Upper lobe of left lung (tissue), 6 donors: ENCODE results near the gene TRAPPC13. TPM values are rescaled to one million over a fixed set of nuclear protein-coding genes. Genes with fewer than 3 reads are reported as not detected.
"Not testable (repeated sequence)": the region's sequence is repeated elsewhere in the genome, so short reads cannot be mapped to it uniquely, and the experiment has no call there.

Experiments used
- ATAC-seq, 2 donors: fragments of 200-7000 bp; cut with Tn5 transposase; one replicate each; pipeline ENCODE4 v1.9.1; 2022; ENCODE audit warnings: mild to moderate bottlenecking in 2 of 2, moderate library complexity in 2 of 2; ENCODE audit not compliant: low FRiP score in 2 of 2
- DNase-seq, 2 donors: peaks; one replicate each; pipeline ENCODE4 v3.0.0-alpha.2; 2019 to 2020
- H3K27ac ChIP-seq, 4 donors: fragments of 200-600 bp; sonication (generic); one replicate each; pipeline ENCODE4 v1.5.1; 2016 to 2019
- H3K27me3 ChIP-seq, 4 donors: fragments of 200-600 bp; sonication (generic); one replicate each; pipeline ENCODE4 v1.5.1; 2017 to 2019
- H3K36me3 ChIP-seq, 4 donors: fragments of 200-600 bp; sonication (generic); one replicate each; pipeline ENCODE4 v1.5.1; 2016 to 2019
- H3K4me1 ChIP-seq, 4 donors: fragments of 200-600 bp; sonication (generic); one replicate each; pipeline ENCODE4 v1.5.1; 2018 to 2019
- H3K4me3 ChIP-seq, 4 donors: fragments of 200-600 bp; sonication (generic); one replicate each; pipeline ENCODE4 v1.5.1; 2017 to 2019; ENCODE audit warnings: mild to moderate bottlenecking in 2 of 4, moderate library complexity in 1 of 4
- H3K9me3 ChIP-seq, 4 donors: fragments of 200-600 bp; sonication (generic); one replicate each; pipeline ENCODE4 v1.5.1; 2018 to 2019
- EP300 ChIP-seq, 4 donors: sonication (generic); formaldehyde crosslinking; IDR thresholded peaks; one replicate each; pipeline ENCODE4 v1.5.1; 2017; ENCODE audit warnings: antibody characterized with exemption in 4 of 4, control low read depth in 2 of 4
- POLR2A ChIP-seq, 4 donors: fragments of 450-650 bp; IDR thresholded peaks; one replicate each; pipeline ENCODE4 v1.5.1; 2016 to 2017; ENCODE audit warnings: antibody characterized with exemption in 4 of 4, mild to moderate bottlenecking in 2 of 4
- POLR2AphosphoS5 ChIP-seq, 2 donors: sonication (generic); formaldehyde crosslinking; IDR thresholded peaks; one replicate each; pipeline ENCODE4 v1.5.1; 2017; ENCODE audit warnings: antibody characterized with exemption in 2 of 2
- WGBS, 2 donors: methylation state at CpG; one replicate each; pipeline ENCODE4 v1.1.5; 2017 to 2018; 5-methylcytosine and 5-hydroxymethylcytosine counted together
- total RNA-seq, 6 donors: library from RNA; depleted of rRNA in 4 of 6; stranded (reverse); fragments of >200 nt in 4 of 6; gene quantifications; one replicate each; pipeline versions ENCODE4 v1.1.0 to v1.2.1, GENCODE V29; 2016 to 2021
- TF ChIP-seq, protein P1 (sequence below), 6 experiments: fragments of 450-650 bp in 4 of 6; fragments of 200-600 bp in 2 of 6; sonication (generic) in 2 of 6; IDR thresholded peaks; one replicate each; pipeline ENCODE4 v1.5.1; 2016 to 2019; ENCODE audit warnings: antibody characterized with exemption in 6 of 6
- donor health status: DM: no; HTN: no; CAD: no; lungs with moderate emphysema.
- donor health status: DM: no; HTN: yes; CAD: no; lungs with severe emphysema.

TRAPPC13 gene
- total RNA-seq, 6 donors from 2014 or later: 16.1 to 27.4 (median 21.8) TPM

DNA sequence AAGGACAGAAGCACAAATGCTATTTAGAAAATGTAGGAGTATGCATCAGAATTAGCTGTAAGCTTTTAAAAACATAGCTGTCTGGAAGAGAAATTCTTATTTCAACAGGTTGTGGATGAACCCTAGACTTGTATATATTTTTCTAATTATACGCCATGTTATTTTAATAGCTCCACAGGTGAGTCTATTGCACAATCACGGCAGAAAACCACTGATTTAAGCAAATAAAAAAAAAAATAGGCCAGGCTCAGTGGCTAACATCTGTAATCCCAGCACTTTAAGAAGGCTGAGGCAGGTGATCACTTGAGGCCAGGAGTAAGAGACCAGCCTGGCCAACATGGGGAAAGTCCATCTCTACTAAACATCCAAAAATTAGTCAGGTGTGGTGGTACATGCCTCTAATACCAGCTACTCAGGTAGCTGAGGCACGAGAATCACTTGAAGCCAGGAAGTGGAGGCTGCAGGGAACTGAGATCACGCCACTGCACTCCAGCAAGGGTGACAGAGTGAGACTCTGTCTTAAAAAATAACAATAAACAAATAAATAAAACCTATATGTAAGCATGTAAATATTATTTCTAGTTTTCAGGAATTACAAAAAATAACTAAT is 12.4 kb upstream of the TRAPPC13 start:
- Histone ChIP-seq H3K36me3 (peaks cover 19 to 91% (median 40%) of the 10 kb centered on the region in 4 donors), H3K27me3 (no peaks in the 10 kb centered on the region), H3K4me1 (peaks cover 0 to 7% (median 0%) of the 10 kb centered on the region in 4 donors), H3K4me3 (no peak overlapping the region), H3K9me3 (no peaks in the 10 kb centered on the region), H3K27ac (peak overlapping the region in 3 of 4 donors; percentile 11 to 30 (median 20))
- TF ChIP-seq POLR2AphosphoS5 (IDR thresholded peaks at IDR 0.05) (no peak), EP300 (IDR thresholded peaks at IDR 0.05) (peak in 1 of 4 donors; percentile 84), POLR2A (IDR thresholded peaks at IDR 0.05) (no peak)
- ATAC-seq (peak in 1 of 2 donors; percentile 40), DNase-seq (peak in 1 of 2 donors; percentile 41)
- 72 to 83% methylated on average over 4 of the region's 4 CpGs for WGBS, 2 donors

DNA sequence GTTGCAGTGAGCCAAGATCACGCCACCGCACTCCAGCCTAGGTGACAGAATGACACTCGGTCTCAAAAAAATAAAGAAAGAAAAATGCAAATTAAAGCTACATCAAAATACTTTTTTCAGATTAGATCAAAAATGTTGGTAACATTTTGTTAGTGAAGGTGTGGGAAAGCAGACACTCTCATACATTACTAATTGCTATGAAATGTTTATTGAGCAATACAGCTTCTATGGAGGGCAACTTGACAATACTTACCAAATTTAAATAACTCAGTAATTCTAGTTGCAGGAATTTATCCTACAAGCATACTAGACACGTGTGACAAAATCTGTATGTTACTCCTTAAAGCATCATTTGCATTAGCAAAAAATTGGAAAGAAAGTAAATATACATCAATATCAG is 4.8 kb upstream of the TRAPPC13 start:
- no peaks in the 10 kb centered on the region for H3K27me3 ChIP-seq
- no peak overlapping the region for H3K4me3 ChIP-seq
- H3K4me1 ChIP-seq: peaks cover 20 to 25% (median 21%) of the 10 kb centered on the region in 4 donors
- no peak for DNase-seq
- TF ChIP-seq POLR2A (IDR thresholded peaks at IDR 0.05) (no peak), POLR2AphosphoS5 (IDR thresholded peaks at IDR 0.05) (no peak), EP300 (IDR thresholded peaks at IDR 0.05) (no peak)
- TF ChIP-seq, protein P1, sequence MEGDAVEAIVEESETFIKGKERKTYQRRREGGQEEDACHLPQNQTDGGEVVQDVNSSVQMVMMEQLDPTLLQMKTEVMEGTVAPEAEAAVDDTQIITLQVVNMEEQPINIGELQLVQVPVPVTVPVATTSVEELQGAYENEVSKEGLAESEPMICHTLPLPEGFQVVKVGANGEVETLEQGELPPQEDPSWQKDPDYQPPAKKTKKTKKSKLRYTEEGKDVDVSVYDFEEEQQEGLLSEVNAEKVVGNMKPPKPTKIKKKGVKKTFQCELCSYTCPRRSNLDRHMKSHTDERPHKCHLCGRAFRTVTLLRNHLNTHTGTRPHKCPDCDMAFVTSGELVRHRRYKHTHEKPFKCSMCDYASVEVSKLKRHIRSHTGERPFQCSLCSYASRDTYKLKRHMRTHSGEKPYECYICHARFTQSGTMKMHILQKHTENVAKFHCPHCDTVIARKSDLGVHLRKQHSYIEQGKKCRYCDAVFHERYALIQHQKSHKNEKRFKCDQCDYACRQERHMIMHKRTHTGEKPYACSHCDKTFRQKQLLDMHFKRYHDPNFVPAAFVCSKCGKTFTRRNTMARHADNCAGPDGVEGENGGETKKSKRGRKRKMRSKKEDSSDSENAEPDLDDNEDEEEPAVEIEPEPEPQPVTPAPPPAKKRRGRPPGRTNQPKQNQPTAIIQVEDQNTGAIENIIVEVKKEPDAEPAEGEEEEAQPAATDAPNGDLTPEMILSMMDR (IDR thresholded peaks at IDR 0.05): no peak
- 88 to 89% methylated on average over 4 of the region's 4 CpGs for whole genome bisulfite sequencing, 2 donors
- H3K27ac ChIP-seq: no peak overlapping the region
- ATAC-seq: no peak
- H3K9me3 ChIP-seq: no peaks in the 10 kb centered on the region
- H3K36me3 ChIP-seq: peaks cover 0 to 20% (median 3%) of the 10 kb centered on the region in 4 donors

DNA sequence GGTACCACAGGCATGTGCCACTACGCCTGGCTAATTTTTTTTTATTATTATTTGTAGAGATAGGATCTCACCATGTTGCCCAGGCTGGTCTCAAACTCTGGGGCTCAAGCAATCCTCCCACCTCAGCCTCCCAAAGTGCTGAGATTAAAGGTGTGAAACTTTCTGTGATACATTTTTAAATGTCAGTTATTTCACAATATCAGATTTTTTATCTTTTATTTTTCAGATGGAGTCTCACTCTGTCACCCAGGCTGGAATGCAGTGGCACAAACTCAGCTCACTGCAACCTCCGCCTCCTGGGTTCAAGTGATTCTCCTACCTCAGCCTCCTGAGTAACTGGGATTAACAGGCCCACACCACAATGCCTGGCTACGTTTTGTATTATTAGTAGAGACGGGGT is 2.9 kb upstream of the TRAPPC13 start:
- H3K4me3 ChIP-seq, H3K27me3 ChIP-seq, ATAC-seq, H3K36me3 ChIP-seq, DNase-seq, H3K9me3 ChIP-seq, H3K27ac ChIP-seq: not testable (repeated sequence)
- peaks cover 30 to 37% (median 34%) of the 10 kb centered on the region in 4 donors for H3K4me1 ChIP-seq
- 80 to 91% methylated on average over 4 of the region's 4 CpGs for WGBS, 2 donors

DNA sequence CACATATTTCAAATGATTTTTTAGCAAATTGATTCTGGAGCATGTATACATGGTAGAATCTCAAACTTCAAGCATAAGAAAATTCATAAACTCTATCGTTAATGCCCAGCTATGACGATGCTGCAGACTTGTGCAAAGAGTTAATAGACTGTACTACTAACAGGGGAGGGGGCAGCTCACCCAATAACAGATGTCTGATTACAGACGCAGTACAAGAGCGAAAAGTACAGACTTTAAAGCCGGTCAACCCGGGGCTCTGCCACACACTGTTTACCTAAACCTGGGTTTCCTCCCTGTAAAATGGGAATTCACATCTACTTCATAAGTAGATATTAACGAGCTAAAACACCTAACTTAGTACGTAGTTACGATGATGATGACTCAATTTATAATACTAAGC is 1.3 kb upstream of the TRAPPC13 start:
- peak overlapping the region; percentile 79 to 89 (median 88) for H3K27ac ChIP-seq
- ATAC-seq (no peak), DNase-seq (no peak)
- no peaks in the 10 kb centered on the region for H3K27me3 ChIP-seq
- no peaks in the 10 kb centered on the region for H3K9me3 ChIP-seq
- peaks cover 0 to under 1% (median 0%) of the 10 kb centered on the region in 4 donors for H3K36me3 ChIP-seq
- 7 to 12% methylated on average over 9 of the region's 9 CpGs for WGBS, 2 donors
- TF ChIP-seq EP300 (IDR thresholded peaks at IDR 0.05): no peak
- TF ChIP-seq, protein P1 (IDR thresholded peaks at IDR 0.05): no peak
- peaks cover 30 to 37% (median 34%) of the 10 kb centered on the region in 4 donors for H3K4me1 ChIP-seq
- peak overlapping the region; percentile 73 to 93 (median 86) for H3K4me3 ChIP-seq

DNA sequence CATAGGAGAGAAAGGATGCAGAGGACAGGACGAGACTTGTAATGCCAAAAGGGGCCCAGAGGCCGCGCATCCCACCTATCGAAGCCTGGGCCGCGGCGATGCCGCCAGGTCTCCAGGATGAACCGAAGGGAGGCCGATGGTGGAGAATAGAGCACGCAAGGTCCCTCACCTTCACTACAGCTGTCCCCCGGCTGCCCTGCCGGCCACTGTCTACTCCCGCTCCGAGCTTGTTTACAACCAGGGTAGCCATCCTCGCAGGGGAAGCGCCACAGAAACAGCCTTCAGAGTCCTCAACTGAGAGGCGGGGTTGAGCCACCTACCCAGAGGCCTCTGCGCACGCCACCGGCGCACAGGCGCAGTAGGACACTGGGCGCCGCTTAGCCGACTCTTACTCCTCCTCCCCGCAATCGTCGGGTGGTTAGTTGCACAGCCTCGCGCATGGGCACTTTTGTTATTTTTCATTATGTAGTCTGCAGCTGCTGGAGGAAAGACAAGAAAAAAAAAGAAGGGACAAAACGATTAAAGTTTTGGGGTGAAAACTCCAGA is 729 bp upstream of the TRAPPC13 start, which contains the start of gene TRIM23:
TSS of gene TRIM23 (minus strand) at position 309 of the 546 bp plus-strand sequence. CDS start at position 250, 59 bp downstream.
- peak; percentile 100 for ATAC-seq
- Histone ChIP-seq H3K27ac (peak within 1 kb of the TSS; percentile 79 to 89 (median 88)), H3K4me1 (peaks cover 25 to 37% (median 34%) of the 10 kb centered on the region in 4 donors), H3K36me3 (peaks cover 0 to 7% (median 0%) of the 10 kb centered on the region in 4 donors), H3K4me3 (peak within 1 kb of the TSS; percentile 73 to 93 (median 86)), H3K9me3 (no peaks in the 10 kb centered on the region), H3K27me3 (no peaks in the 10 kb centered on the region)
- peak; percentile 96 for DNase-seq
- TF ChIP-seq EP300 (IDR thresholded peaks at IDR 0.05) (no peak), POLR2A (IDR thresholded peaks at IDR 0.05) (peak in 3 of 4 donors; percentile 33 to 67 (median 50)), POLR2AphosphoS5 (IDR thresholded peaks at IDR 0.05) (peak in 1 of 2 donors; percentile 80)
- TF ChIP-seq, protein P1 (IDR thresholded peaks at IDR 0.05): peak in 2 of 6 experiments; percentile 15 to 24
- WGBS, 2 donors: 0 to 1% methylated on average over 32 of the region's 32 CpGs
